GM19351 (cell line): Measurements from ENCODE around the gene NEDD8.
"Not testable (repeated sequence)": the region's sequence is repeated elsewhere in the genome, so short reads cannot be mapped to it uniquely, and the experiment has no call there.

ENCODE experiments used
- ATAC-seq: cut with Tn5 transposase; IDR thresholded peaks from one replicate; pipeline ENCODE4 v1.9.1; 2021; ENCODE audit warnings: mild to moderate bottlenecking, moderate library complexity; ENCODE audit not compliant: unreplicated experiment

Gene NEDD8

GRCh38 chr14:24228902-24229301 lies 3.3 kb downstream of the NEDD8 start:
- ATAC-seq = no peak

GRCh38 chr14:24226473-24226872 lies 5.7 kb downstream of the NEDD8 start:
- ATAC-seq = no peak

DNA sequence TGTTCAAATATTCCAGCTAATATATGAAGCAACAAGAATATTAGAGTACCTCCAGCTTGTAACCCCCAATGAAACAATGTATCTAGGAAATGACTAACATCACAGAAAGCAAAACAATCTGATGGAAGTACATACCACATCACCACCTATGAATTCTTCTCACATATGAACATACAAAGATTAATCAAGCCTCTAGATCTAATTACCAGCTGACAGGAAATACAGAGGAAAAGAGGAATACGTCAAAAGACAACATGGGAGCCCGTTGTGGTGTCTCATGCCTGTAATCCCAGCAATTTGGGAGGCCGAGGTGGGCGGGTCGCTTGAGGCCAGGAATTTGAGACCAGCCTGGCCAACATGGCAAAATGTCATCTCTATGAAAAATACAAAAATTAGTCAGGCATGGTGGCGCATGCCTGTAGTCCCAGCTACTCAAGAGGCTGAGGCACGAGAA lies 7.5 kb downstream of the NEDD8 start:
- no peak for ATAC-seq

- ATAC-seq = not testable (repeated sequence)
Observed at GRCh38 chr14:24222987-24223386, 9.2 kb downstream of the NEDD8 start.

DNA sequence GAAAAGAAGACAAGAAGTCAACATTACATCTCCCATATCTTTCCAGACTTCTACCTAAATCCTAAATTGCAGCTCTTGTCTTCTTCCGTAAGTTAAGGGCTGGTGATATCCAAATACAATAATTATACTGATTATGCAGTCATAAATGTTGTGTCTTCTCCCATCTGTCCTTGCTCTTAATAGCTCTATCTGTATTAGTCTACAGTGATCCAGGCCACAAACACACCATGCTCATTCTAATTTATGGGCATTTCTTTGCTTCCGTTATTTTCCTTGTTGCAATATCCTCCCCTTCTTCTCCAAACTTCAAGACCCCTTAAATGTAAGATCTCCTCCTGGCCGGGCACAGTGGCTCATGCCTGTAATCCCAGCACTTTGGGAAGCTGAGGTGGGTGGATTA lies 12.6 kb downstream of the NEDD8 start:
- ATAC-seq = no peak

GRCh38 chr14:24219080-24219479 lies 13.1 kb downstream of the NEDD8 start:
- ATAC-seq = no peak

DNA sequence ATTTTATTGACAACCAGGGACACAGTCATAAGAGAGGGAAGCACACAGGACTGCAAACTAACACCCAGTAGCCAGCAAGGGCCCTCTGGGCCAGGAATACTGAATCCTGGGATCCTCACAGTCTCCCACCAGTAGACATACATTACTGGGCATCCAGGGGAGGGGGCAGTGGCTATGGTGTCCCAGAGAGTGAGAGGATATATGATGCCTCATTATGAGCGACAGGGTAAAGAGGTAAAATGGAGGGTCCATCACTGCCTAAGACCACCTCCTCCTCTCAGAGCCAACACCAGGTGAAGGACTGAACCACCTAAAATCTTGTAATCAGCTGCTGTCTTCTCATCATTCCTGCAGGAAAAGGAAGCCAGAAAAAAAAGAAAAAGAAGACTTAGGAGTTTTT lies 15.3 kb downstream of the NEDD8 start:
- not testable (repeated sequence) for ATAC-seq

GRCh38 chr14:24216345-24216699 lies 15.8 kb downstream of the NEDD8 start:
- ATAC-seq = no peak

DNA sequence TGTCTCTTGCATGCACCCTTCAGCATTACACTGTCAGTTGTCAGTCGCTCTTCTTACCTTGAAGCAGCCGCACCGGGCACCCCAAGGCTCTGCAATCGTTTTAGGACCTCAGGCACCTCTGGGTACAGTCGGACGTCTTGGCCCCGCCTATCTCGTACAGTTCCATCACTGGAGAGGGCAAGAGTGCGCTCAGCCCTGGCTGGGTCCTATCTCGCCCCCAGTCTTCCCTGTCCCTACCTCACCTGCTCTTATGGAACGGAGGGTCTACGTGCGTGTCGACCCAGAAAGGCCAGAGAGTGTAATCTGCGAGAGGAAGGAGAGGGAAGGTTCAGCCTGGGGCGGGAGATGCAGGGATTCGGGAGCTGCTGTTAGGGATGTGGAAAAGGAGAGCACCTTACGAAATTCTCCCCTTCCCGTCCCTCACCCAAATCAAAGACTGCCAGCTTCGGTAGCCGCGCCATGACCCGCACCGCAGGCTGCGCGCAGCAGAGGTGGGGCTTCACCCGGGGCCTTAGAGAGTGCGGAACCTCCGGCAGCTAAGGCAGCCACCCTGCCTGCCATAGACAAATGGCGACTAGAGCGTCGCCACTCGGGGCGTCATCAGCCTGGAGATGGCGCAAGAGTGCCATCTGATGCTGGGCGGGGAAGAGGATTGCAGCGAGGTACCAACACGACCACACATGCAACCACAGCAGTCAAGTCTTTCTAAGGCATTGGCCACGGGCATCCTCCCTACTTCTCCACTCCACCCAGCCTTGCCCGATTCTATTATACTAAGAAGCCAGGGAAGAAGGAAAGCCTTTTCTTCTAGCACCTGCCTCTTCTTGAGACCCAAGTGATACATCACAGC lies 16.4 kb downstream of the NEDD8 start, which contains the start of gene MDP1:
MDP1 (minus strand) TSS at position 572 of the 850 bp plus-strand sequence; CDS start at position 461, 111 bp downstream.
- peak; percentile 63 for ATAC-seq

DNA sequence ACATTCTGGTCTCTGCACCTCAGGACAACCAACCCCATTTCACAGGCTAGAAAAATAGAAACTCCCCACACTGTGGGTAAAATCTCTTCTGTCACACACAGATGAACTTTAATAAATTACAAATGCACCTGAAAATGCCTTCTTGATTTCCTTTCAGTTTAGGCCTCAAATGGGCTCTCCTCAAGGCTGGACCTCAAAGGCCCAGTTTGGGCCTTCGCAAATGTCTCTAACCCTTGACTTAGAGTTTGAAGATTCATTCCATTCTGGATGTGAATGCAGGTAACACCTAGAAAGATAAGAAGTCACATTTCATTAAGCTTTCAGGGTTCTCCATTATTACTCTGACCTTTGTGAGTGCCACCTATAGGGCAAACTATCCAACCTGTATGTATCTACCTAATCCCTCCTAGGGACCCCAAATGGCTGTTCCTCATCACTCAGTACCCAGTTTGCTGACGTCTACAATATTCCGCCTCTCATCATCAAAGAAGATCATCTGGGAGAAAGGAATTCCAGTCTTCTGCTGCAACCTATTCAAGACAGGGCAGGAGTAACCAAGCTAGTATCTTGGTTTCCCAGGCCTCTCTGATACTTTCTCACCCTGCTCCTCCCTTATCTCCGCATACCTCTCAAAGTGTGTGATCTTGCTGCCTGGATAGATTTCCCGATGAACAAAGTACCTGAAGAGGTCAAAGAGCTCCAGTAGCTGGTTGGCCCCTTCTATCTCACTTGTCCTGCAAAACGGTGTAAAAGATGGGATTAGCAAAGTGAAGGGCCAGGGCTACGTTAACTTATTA lies 18.1 kb downstream of the NEDD8 start:
- no peak for ATAC-seq

DNA sequence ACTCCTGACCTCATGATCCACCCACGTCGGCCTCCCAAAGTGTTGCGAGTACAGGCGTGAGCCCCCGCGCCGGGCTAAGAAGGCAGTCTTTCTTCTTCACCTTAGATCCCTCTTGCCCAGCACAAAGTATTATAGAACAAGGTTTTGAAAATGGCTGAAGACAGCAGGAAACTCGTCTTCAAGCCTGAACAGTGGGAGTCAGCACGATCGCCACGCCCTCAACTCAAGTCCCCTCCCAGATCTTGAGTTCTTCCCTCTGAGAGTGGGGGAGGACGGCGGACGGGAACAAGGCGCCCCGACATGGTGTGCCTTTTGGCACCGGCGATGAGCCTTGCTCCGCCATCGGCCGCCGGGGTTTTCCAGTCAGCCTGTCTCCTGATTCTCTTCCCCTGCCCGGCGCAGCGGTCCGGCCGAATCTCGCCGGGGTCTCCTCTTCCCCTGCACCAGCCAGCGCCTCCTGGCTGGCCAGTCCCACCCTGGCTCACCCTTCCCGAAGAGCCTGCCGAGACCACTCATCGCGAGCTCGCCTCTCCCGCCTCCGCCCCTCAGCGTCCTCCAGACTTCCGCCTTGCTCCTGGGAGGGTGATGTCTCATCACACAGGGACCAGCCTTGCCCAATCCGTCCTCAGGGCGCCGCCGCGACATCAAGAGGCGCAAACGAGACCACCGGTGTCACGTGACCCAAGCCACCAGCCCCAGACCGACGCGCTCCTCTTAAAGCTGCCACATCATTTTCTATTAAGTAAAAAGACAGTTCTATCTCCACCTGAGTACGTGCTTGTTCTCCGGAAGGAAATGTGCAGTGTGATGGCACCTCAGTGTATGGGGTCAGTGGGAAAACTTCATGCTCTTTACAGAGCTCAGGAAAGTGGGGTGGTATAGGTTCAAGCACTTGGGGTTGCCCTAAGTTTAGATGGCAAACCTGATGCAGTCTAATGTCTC lies 19.0 kb downstream of the NEDD8 start, which contains the start of gene CHMP4A:
CHMP4A (minus strand) TSS at position 565 of the 942 bp plus-strand sequence; CDS start at position 516, 49 bp downstream.
- peak; percentile 73 for ATAC-seq

DNA sequence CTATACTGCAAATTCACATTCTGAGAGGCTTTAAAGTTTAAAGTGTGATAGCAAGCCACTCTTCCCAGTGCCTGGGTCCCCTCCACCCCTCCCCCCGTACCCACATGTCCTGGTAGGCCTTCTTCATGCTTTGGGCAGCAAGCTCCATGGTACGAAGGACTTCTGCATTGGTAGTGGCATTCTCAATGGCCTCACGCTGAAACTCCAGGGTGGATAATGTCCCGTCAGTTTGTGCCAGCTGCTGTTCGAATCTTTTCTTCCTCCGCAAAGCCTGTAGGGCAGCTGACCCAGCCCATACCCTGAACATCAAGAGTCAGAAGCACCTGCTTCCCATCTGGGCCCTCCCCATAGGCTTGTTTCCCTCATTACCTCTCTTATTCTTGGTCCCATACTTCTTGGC lies 20.9 kb downstream of the NEDD8 start:
- no peak for ATAC-seq

GRCh38 chr14:24207625-24208024 lies 24.5 kb downstream of the NEDD8 start:
- no peak for ATAC-seq

- no peak for ATAC-seq
Observed at GRCh38 chr14:24207104-24207551, 25.0 kb downstream of the NEDD8 start.

DNA sequence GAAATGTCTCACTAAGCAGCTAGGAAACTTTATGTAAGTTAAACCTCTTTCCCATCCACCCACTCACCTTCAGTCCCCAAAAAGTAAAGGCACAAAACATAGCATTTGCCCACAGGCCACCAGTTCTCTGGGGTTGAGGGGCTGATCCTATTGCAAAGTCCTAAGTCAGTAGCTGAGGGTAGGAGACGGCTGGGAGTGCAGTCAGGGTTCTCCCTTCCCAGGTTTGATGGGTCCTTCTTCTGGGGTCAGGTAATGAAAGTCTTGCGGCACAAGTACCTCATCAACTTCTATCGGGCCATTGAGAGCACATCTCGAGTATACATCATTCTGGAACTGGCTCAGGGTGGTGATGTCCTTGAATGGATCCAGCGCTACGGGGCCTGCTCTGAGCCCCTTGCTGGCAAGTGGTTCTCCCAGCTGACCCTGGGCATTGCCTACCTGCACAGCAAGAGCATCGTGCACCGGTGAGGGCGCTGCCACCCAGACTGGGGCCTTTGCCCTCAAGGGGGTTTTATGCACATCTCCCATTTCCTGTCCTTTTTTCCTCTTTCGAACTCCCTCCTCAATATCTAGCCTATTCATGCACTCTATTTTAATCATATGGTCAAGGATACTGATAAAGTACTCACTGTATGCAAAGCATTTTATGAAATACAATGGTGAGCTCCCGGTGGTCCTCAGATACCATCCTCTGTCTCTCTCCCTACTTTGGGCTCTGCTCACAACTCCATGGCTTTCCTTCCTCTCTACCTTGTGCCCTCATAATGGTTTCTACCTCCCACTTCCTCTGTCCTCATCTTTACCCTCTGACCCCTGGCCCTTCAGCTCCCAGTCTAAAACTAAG lies 25.7 kb downstream of the NEDD8 start:
- ATAC-seq = no peak

DNA sequence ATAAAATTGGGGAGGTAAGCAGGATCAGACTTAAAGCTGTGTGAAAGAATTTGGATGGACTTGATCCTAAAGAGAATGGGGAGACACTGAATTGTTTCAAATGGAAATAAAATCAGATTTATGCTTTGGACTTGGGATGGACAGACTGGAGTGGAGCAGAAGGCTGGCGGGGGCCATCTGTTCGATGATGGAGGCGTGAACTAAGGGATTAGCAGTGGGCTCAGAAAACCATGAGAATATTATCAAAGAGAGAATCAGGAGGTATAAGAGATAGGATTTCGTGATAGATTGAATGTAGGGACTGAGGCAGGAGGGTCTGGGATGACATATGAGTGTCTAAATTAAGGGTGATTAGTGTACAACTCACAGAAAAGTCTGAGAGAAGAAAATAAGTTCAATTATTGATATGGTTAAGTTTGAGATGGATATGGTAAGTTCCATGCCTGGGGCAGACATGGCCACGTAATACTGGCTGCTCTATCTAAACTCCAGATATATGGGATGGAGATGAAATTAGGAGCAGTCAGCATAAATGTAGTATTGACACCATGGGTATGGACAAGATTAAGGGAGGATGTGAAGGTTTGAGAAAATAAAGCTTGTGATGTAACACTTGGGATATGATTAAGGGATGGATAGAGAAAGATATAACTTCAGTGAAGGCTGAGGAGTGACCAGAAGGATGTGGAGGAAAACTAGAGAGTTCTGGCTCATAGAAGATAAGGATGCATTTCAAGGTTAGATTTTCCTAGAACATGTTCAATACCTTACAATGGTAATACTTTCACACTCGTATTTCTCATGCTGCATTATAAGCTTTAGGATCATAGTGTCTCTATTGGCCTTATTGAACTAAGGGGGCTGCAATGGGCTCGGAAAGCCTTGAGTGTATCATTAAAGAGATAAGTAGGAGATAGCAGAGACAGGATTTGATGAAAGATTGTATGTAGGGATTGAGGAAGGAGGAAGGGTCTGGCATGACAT lies 27.7 kb downstream of the NEDD8 start:
- no peak for ATAC-seq

- not testable (repeated sequence) for ATAC-seq
Observed at GRCh38 chr14:24203249-24203886, 28.8 kb downstream of the NEDD8 start.

DNA sequence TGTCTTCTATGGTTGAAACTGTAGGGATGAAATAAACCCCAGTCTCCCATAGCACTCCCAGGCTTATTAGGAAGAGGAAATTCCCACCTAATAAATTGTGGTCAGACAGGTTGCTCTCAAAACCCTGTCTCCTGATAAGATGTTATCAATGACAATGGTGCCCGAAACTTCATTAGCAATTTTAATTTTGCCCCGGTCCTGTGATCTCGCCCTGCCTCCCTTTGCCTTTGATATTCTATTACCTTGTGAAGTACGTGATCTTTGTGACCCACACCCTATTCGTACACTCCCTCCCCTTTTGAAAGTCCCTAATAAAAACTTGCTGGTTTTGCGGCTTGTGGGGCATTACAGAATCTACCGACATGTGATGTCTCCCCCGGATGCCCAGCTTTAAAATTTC lies 29.6 kb downstream of the NEDD8 start:
- ATAC-seq = not testable (repeated sequence)
